GM19099 (cell line): ENCODE results near the gene COMMD2.

Experiments used
- POLR2A ChIP-seq: IDR thresholded peaks from 3 replicates; pipeline ENCODE4 v1.6.1; 2011; ENCODE audit warnings: low read depth; ENCODE audit not compliant: insufficient read length; ENCODE audit errors: extremely low read depth

The COMMD2 gene

GRCh38 chr3:149770246-149770645 is 18.0 kb upstream of the COMMD2 start:
- no peak for TF ChIP-seq POLR2A

GRCh38 chr3:149768704-149769103 is 16.4 kb upstream of the COMMD2 start:
- no peak for TF ChIP-seq POLR2A

- no peak for TF ChIP-seq POLR2A
Measured at GRCh38 chr3:149767720-149768119, 15.4 kb upstream of the COMMD2 start.

- TF ChIP-seq POLR2A = no peak
Measured at GRCh38 chr3:149765762-149766334, 13.6 kb upstream of the COMMD2 start.

- no peak for TF ChIP-seq POLR2A
Measured at GRCh38 chr3:149764302-149764701, 12.0 kb upstream of the COMMD2 start.

- TF ChIP-seq POLR2A = no peak
Measured at GRCh38 chr3:149763565-149764195, 11.4 kb upstream of the COMMD2 start.

GRCh38 chr3:149753717-149754116 is 1.4 kb upstream of the COMMD2 start:
- TF ChIP-seq POLR2A = no peak

GRCh38 chr3:149752788-149753136 is 473 bp upstream of the COMMD2 start:
- TF ChIP-seq POLR2A = no peak

- TF ChIP-seq POLR2A = no peak
Measured at GRCh38 chr3:149751551-149751950, 738 bp downstream of the COMMD2 start.

GRCh38 chr3:149744606-149745005 is 7.7 kb downstream of the COMMD2 start:
- TF ChIP-seq POLR2A = no peak

GRCh38 chr3:149744151-149744550 is 8.1 kb downstream of the COMMD2 start:
- TF ChIP-seq POLR2A = no peak

- TF ChIP-seq POLR2A = no peak
Measured at GRCh38 chr3:149739396-149739795, 12.9 kb downstream of the COMMD2 start.

- no peak for TF ChIP-seq POLR2A
Measured at GRCh38 chr3:149738876-149739275, 13.4 kb downstream of the COMMD2 start.

GRCh38 chr3:149736953-149737205 is 15.4 kb downstream of the COMMD2 start:
- TF ChIP-seq POLR2A = no peak

- TF ChIP-seq POLR2A = no peak
Measured at GRCh38 chr3:149736175-149736952, 15.9 kb downstream of the COMMD2 start.

- no peak for TF ChIP-seq POLR2A
Measured at GRCh38 chr3:149732234-149732633, 20.1 kb downstream of the COMMD2 start.
